Astrocyte (in vitro differentiated cells and primary cell): ENCODE measurements around the gene ADARB2. TPM values are rescaled to one million over a fixed set of nuclear protein-coding genes. Genes with fewer than 3 reads are reported as not detected.

Experiments
- DNase-seq: peaks from one replicate; pipeline ENCODE4 v3.0.0-alpha.2; 2010; ENCODE audit warnings: low read depth
- FAIRE-seq: peaks from 2 replicates; lab custom pipeline; 2011; peaks lifted over from hg19 to GRCh38; lab: Jason Lieb, UNC
- H2AFZ ChIP-seq: 2 replicates; pipeline ENCODE4 v1.6.0; 2012; ENCODE audit warnings: low read depth, low read length, inconsistent platforms
- H3K27ac ChIP-seq: 2 replicates; pipeline ENCODE4 v1.5.1; 2011; ENCODE audit warnings: low read depth, low read length, inconsistent platforms
- H3K27me3 ChIP-seq: 2 replicates; pipeline ENCODE4 v1.6.0; 2011; ENCODE audit warnings: low read length, inconsistent platforms; ENCODE audit not compliant: insufficient read depth
- H3K36me3 ChIP-seq: 2 replicates; pipeline ENCODE4 v1.5.1; 2011; ENCODE audit warnings: low read length, inconsistent platforms; ENCODE audit not compliant: insufficient read depth
- H3K4me1 ChIP-seq: 2 replicates; pipeline ENCODE4 v1.5.1; 2011; ENCODE audit warnings: low read length, inconsistent platforms; ENCODE audit not compliant: insufficient read depth
- H3K4me2 ChIP-seq: 2 replicates; pipeline ENCODE4 v1.6.0; 2012; ENCODE audit warnings: low read length, inconsistent platforms
- H3K4me3 ChIP-seq: 2 replicates; pipeline ENCODE4 v1.5.1; 2011; ENCODE audit warnings: low read depth, mild to moderate bottlenecking, low read length, inconsistent platforms; ENCODE audit not compliant: insufficient read depth
- H3K79me2 ChIP-seq: 2 replicates; pipeline ENCODE4 v1.6.0; 2012; ENCODE audit warnings: mild to moderate bottlenecking, low read length, inconsistent platforms; ENCODE audit not compliant: insufficient read depth
- H3K9ac ChIP-seq: 2 replicates; pipeline ENCODE4 v1.6.0; 2012; ENCODE audit warnings: mild to moderate bottlenecking, low read length, inconsistent platforms
- H3K9me3 ChIP-seq: 2 replicates; pipeline ENCODE4 v1.5.1; 2012; ENCODE audit warnings: low read depth, mild to moderate bottlenecking, low read length, inconsistent platforms; ENCODE audit not compliant: insufficient read depth
- H4K20me1 ChIP-seq: 2 replicates; pipeline ENCODE4 v1.6.0; 2012; ENCODE audit warnings: low read length, inconsistent platforms; ENCODE audit not compliant: insufficient read depth
- H3K27ac Mint-ChIP-seq: one replicate; pipeline ENCODE4 v1.8.0; 2021; ENCODE audit warnings: mild to moderate bottlenecking, mixed read lengths; ENCODE audit not compliant: unreplicated experiment
- H3K27me3 Mint-ChIP-seq: one replicate; pipeline ENCODE4 v1.8.0; 2021; ENCODE audit warnings: low read depth, mixed read lengths; ENCODE audit not compliant: unreplicated experiment
- H3K36me3 Mint-ChIP-seq: one replicate; pipeline ENCODE4 v1.8.0; 2021; ENCODE audit warnings: low read depth, mixed read lengths; ENCODE audit not compliant: unreplicated experiment
- H3K4me1 Mint-ChIP-seq: one replicate; pipeline ENCODE4 v1.8.0; 2021; ENCODE audit warnings: low read depth, mixed read lengths; ENCODE audit not compliant: unreplicated experiment
- H3K4me3 Mint-ChIP-seq: one replicate; pipeline ENCODE4 v1.8.0; 2021; ENCODE audit warnings: mild to moderate bottlenecking, moderate library complexity, mixed read lengths; ENCODE audit not compliant: unreplicated experiment
- H3K9me3 Mint-ChIP-seq: one replicate; pipeline ENCODE4 v1.8.0; 2021; ENCODE audit warnings: mild to moderate bottlenecking, mixed read lengths; ENCODE audit not compliant: unreplicated experiment
- EZH2 ChIP-seq: IDR thresholded peaks from 2 replicates; pipeline ENCODE4 v1.6.1; 2012; ENCODE audit warnings: mild to moderate bottlenecking, low read length, inconsistent platforms; ENCODE audit not compliant: insufficient read depth
- total RNA-seq: library from RNA; stranded (reverse); gene quantifications from 2 replicates; pipeline ENCODE4 v1.2.1, GENCODE V29; 2021
- TF ChIP-seq, protein P1 (sequence below): IDR thresholded peaks from 2 replicates; pipeline ENCODE4 v1.5.1; 2011; ENCODE audit warnings: low read depth, mild to moderate bottlenecking, inconsistent platforms, low read length, moderate library complexity; ENCODE audit not compliant: insufficient read depth

Gene ADARB2
- total RNA-seq, 1 donor from 2014 or later, result 0.18 TPM

DNA sequence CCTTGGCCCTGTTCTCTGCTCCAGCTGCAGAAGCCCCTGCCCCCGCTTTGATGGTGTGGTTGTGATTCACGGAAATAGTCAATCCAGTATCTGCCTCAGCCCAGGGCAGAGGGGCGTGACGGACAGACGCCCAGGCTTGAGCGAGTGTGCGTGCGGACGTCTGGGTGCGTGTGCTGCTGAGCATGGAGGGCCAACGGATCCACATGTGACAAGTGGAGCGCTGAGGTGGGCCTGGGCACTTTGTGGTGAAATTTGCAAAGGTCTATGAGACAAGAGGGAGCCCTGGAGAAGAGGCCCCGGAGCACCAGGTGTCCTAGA lies 586.7 kb downstream of the ADARB2 start:
- no peaks in the 10 kb centered on the region for H3K36me3 ChIP-seq
- peaks cover 3% of the 10 kb centered on the region for H3K36me3 Mint-ChIP-seq
- no peak overlapping the region for H3K9ac ChIP-seq
- TF ChIP-seq EZH2, result no peak
- TF ChIP-seq, protein P1, sequence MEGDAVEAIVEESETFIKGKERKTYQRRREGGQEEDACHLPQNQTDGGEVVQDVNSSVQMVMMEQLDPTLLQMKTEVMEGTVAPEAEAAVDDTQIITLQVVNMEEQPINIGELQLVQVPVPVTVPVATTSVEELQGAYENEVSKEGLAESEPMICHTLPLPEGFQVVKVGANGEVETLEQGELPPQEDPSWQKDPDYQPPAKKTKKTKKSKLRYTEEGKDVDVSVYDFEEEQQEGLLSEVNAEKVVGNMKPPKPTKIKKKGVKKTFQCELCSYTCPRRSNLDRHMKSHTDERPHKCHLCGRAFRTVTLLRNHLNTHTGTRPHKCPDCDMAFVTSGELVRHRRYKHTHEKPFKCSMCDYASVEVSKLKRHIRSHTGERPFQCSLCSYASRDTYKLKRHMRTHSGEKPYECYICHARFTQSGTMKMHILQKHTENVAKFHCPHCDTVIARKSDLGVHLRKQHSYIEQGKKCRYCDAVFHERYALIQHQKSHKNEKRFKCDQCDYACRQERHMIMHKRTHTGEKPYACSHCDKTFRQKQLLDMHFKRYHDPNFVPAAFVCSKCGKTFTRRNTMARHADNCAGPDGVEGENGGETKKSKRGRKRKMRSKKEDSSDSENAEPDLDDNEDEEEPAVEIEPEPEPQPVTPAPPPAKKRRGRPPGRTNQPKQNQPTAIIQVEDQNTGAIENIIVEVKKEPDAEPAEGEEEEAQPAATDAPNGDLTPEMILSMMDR, result no peak
- peaks cover 13% of the 10 kb centered on the region for H3K27me3 Mint-ChIP-seq
- peaks cover 17% of the 10 kb centered on the region for H3K9me3 Mint-ChIP-seq
- H3K27ac ChIP-seq, result no peak overlapping the region
- H3K4me1 Mint-ChIP-seq, result peaks cover 27% of the 10 kb centered on the region
- no peaks in the 10 kb centered on the region for H3K4me1 ChIP-seq
- H4K20me1 ChIP-seq, result no peaks in the 10 kb centered on the region
- H3K27me3 ChIP-seq, result no peaks in the 10 kb centered on the region
- peaks cover 3% of the 10 kb centered on the region for H3K9me3 ChIP-seq
- H3K27ac Mint-ChIP-seq, result peak overlapping the region; percentile 72
- H3K79me2 ChIP-seq, result no peaks in the 10 kb centered on the region
- no peak overlapping the region for H3K4me3 Mint-ChIP-seq
- H2AFZ ChIP-seq, result no peak overlapping the region
- H3K4me3 ChIP-seq, result no peak overlapping the region
- no peak for FAIRE-seq
- H3K4me2 ChIP-seq, result no peak overlapping the region
- no peak for DNase-seq

DNA sequence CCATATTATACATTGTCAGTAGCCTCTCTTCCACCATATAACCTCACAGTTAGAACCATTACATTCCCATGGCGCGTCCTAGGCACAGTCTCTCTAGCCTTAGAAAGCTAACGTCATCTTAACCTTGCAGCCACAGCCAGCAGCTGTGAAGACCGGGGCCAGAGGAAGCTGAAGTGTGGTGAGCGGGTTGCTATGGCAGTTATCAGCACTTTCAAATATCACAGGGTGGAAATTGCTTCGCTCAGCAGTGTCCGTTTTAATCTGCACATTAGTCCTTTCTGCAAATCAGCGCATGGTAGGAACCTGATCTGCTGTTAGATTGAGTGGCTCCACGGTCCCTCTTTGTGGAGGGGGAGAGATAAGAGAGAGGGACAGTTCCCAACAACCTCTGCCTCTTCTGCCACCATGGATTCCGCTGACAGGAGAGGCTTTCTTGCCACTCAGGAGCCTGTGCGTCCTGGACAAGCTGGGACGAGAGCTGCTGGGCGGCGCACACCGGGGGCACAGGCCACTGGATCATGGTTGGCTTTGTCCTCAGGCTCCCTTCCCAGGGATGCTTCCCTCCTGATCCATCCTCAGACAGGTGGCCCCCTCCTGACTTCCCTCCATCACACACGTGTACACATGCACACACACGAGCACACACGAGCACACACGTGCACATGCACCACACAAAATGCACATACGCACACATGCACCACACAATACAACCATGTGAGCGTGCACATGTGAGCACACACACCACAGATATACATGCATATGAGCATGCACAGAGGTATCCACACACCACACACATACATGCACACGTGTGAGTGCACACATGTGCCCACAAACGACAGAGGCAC lies 587.3 kb downstream of the ADARB2 start:
- Histone ChIP-seq H3K4me2 (no peak overlapping the region), H3K27ac (no peak overlapping the region), H3K27me3 (no peaks in the 10 kb centered on the region), H3K36me3 (no peaks in the 10 kb centered on the region), H3K4me3 (no peak overlapping the region), H2AFZ (no peak overlapping the region), H3K9me3 (peaks cover 3% of the 10 kb centered on the region), H3K79me2 (no peaks in the 10 kb centered on the region), H3K9ac (no peak overlapping the region), H4K20me1 (no peaks in the 10 kb centered on the region), H3K4me1 (no peaks in the 10 kb centered on the region)
- Mint-ChIP-seq H3K27me3 (peaks cover 7% of the 10 kb centered on the region), H3K27ac (no peak overlapping the region), H3K36me3 (peaks cover 2% of the 10 kb centered on the region), H3K4me3 (no peak overlapping the region), H3K4me1 (peaks cover 27% of the 10 kb centered on the region), H3K9me3 (peaks cover 17% of the 10 kb centered on the region)
- TF ChIP-seq EZH2, result no peak
- TF ChIP-seq, protein P1, result no peak
- FAIRE-seq (no peak), DNase-seq (no peak)
